ENCODE results near the gene GUCY2D. TPM values are rescaled to one million over a fixed set of nuclear protein-coding genes. Genes with fewer than 3 reads are reported as not detected.
"Not testable (repeated sequence)": the region's sequence is repeated elsewhere in the genome, so short reads cannot be mapped to it uniquely, and the experiment has no call there.

Gene GUCY2D
- total RNA-seq, 2 donors from 2014 or later: 1.2 to 1.6 TPM

DNA sequence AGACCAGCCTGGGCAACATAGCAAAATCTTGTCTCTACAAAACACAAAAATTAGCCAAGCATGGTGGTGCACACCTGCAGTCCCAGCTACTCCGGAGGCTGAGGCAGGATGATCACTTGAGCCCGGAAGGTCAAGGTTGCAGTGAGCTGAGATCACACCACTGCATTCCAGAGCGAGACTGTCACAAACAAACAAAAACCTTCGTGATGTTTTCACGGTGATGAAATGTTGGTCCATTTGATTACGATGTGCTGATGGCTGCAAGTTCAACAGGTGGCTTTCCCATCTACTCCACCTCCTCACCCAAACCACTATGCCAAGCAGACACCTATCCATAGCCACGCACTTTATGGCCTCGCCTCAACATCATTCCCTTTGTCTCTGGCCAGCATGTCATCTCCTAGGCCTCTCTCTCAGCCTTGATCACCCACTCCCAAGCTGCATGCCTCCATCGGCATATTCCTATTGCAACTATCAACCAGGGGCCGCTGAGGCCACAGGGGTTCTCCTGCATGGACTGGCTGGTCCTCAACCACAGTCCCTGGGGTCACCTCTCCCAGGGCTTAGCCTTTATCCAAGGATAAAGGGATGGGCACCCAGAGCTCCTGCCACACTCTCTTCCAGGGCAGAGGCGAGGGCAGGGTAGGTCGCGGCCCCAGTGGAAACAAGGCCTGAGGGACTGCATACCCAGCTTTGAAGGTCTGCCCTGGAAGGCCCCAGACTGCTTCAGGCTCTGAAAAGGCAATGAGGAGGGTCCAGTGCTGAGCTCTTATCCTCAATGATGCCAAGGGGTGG, 19.3 kb downstream of the GUCY2D start:
- no peak overlapping the region for H3K27ac ChIP-seq (ENCODE audit: low read depth, low read length)
- Mint-ChIP-seq H3K27me3 (ENCODE audit: insufficient read depth) (peaks cover 7% of the 10 kb centered on the region), H3K9me3 (no peaks in the 10 kb centered on the region), H3K36me3 (ENCODE audit: low read depth) (no peaks in the 10 kb centered on the region), H3K4me1 (peaks cover 14% of the 10 kb centered on the region), H3K27ac (no peak overlapping the region), H3K4me3 (no peak overlapping the region)
- TF ChIP-seq, protein P1, sequence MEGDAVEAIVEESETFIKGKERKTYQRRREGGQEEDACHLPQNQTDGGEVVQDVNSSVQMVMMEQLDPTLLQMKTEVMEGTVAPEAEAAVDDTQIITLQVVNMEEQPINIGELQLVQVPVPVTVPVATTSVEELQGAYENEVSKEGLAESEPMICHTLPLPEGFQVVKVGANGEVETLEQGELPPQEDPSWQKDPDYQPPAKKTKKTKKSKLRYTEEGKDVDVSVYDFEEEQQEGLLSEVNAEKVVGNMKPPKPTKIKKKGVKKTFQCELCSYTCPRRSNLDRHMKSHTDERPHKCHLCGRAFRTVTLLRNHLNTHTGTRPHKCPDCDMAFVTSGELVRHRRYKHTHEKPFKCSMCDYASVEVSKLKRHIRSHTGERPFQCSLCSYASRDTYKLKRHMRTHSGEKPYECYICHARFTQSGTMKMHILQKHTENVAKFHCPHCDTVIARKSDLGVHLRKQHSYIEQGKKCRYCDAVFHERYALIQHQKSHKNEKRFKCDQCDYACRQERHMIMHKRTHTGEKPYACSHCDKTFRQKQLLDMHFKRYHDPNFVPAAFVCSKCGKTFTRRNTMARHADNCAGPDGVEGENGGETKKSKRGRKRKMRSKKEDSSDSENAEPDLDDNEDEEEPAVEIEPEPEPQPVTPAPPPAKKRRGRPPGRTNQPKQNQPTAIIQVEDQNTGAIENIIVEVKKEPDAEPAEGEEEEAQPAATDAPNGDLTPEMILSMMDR (conservative IDR thresholded peaks at IDR 0.05): no peak
- WGBS, 2 experiments (ENCODE audit: insufficient coverage in 1 of 2, insufficient read length in 1 of 2): 96 to 98% methylated on average over 11 to 13 of the region's 13 CpGs
- peaks cover 5% of the 10 kb centered on the region for H3K4me1 ChIP-seq (ENCODE audit: control insufficient read depth, insufficient read depth, low read length)
- H3K4me3 ChIP-seq (ENCODE audit: low read length): no peak overlapping the region
- no peak overlapping the region for H3K9ac ChIP-seq (ENCODE audit: extremely low read depth, low read length, poor library complexity, severe bottlenecking)
- no peak for DNase-seq
- H3K9me3 ChIP-seq (ENCODE audit: control insufficient read depth, low read length): no peaks in the 10 kb centered on the region
- H3K27me3 ChIP-seq (ENCODE audit: control insufficient read depth, insufficient read depth, low read length, poor library complexity, severe bottlenecking): peaks cover 11% of the 10 kb centered on the region
- no peaks in the 10 kb centered on the region for H3K36me3 ChIP-seq (ENCODE audit: control insufficient read depth, insufficient read depth, low read length)

DNA sequence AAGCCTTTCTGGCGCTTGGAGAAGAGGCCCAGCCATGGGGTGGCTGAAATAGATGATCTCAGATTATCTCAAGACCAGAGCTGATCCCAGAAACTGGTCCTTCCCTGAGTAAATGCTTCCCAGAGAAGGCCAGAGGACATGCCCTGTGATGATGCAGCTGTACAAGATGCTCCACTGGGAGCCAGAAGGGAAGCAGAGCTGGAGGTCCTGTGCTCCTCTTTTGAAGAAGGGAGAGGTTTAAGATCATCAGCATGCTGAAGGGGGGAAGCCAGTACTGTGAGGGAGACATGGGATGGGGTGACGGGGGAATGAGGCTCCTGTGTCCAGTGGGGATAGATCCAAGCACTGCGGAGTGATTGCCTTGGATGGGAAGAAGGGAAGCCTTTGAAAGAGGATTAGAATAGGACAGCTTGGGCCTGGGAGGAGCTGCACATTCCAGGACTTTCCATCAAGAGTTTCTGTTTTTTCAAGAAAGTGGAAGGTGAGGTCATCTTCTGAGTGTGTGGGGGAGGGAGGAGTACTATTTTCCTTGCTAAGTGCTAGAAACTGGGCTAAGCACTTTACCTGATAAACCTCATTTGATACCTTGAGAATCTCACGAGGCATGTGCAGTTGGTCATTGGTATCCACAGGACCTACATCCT, 20.1 kb downstream of the GUCY2D start:
- H3K9ac ChIP-seq (ENCODE audit: extremely low read depth, low read length, poor library complexity, severe bottlenecking): no peak overlapping the region
- no peak overlapping the region for H3K27ac ChIP-seq (ENCODE audit: low read depth, low read length)
- Mint-ChIP-seq H3K4me3 (no peak overlapping the region), H3K27ac (no peak overlapping the region), H3K36me3 (ENCODE audit: low read depth) (no peaks in the 10 kb centered on the region), H3K27me3 (ENCODE audit: insufficient read depth) (peaks cover 14% of the 10 kb centered on the region), H3K9me3 (no peaks in the 10 kb centered on the region), H3K4me1 (peaks cover 14% of the 10 kb centered on the region)
- no peak for DNase-seq
- TF ChIP-seq, protein P1 (conservative IDR thresholded peaks at IDR 0.05): no peak
- WGBS, 2 experiments (ENCODE audit: insufficient coverage in 1 of 2, insufficient read length in 1 of 2): 74 to 83% methylated on average over 4 of the region's 4 CpGs
- H3K36me3 ChIP-seq (ENCODE audit: control insufficient read depth, insufficient read depth, low read length): no peaks in the 10 kb centered on the region
- H3K4me1 ChIP-seq (ENCODE audit: control insufficient read depth, insufficient read depth, low read length): peaks cover 3% of the 10 kb centered on the region
- H3K27me3 ChIP-seq (ENCODE audit: control insufficient read depth, insufficient read depth, low read length, poor library complexity, severe bottlenecking): peaks cover 17% of the 10 kb centered on the region
- H3K9me3 ChIP-seq (ENCODE audit: control insufficient read depth, low read length): no peaks in the 10 kb centered on the region
- H3K4me3 ChIP-seq (ENCODE audit: low read length): no peak overlapping the region

DNA sequence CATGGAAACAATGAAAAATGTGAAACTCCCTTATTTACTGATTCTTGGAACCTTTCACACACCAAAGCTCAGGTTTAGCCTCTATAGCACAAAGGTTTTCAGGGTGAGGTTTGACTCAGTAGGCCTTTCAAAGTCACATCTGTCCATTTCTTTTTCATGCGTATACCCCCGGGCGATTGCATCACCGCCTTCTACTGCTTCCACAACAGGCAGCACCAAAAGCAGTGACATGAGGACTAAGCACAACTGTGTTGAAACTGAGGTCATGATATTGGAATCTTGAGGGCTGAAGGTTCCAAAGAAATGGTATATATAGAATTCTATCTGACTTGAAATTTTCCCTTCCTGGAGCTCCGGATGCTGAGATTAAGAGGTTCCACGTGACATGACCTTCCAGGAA, 21.7 kb downstream of the GUCY2D start:
- not testable (repeated sequence) for H3K36me3 Mint-ChIP-seq (ENCODE audit: low read depth); H3K27ac Mint-ChIP-seq
- WGBS, 2 experiments (ENCODE audit: insufficient coverage in 1 of 2, insufficient read length in 1 of 2): 83 to 95% methylated on average over 4 to 5 of the region's 6 CpGs

More for the DNA sequence above, 21.7 kb downstream of the GUCY2D start:
- H3K4me3 Mint-ChIP-seq; H3K4me1 ChIP-seq (ENCODE audit: control insufficient read depth, insufficient read depth, low read length); DNase-seq; H3K4me3 ChIP-seq (ENCODE audit: low read length); H3K4me1 Mint-ChIP-seq; H3K27ac ChIP-seq (ENCODE audit: low read depth, low read length); H3K9me3 ChIP-seq (ENCODE audit: control insufficient read depth, low read length); H3K9me3 Mint-ChIP-seq; H3K9ac ChIP-seq (ENCODE audit: extremely low read depth, low read length, poor library complexity, severe bottlenecking); H3K36me3 ChIP-seq (ENCODE audit: control insufficient read depth, insufficient read depth, low read length): not testable (repeated sequence)
- H3K27me3 Mint-ChIP-seq (ENCODE audit: insufficient read depth): peaks cover 28% of the 10 kb centered on the region
- peaks cover 33% of the 10 kb centered on the region for H3K27me3 ChIP-seq (ENCODE audit: control insufficient read depth, insufficient read depth, low read length, poor library complexity, severe bottlenecking)

Measured in endodermal cell (in vitro differentiated cells).